IPS DF 4.7 (cell line): ENCODE measurements around the gene FAM20A.
"Not testable (repeated sequence)": the region's sequence is repeated elsewhere in the genome, so short reads cannot be mapped to it uniquely, and the experiment has no call there.

ENCODE experiments used
- DNase-seq: peaks from one replicate; pipeline ENCODE4 v3.0.0-alpha.2; 2013; ENCODE audit warnings: low spot score; ENCODE audit errors: extremely low read depth

The FAM20A gene

DNA sequence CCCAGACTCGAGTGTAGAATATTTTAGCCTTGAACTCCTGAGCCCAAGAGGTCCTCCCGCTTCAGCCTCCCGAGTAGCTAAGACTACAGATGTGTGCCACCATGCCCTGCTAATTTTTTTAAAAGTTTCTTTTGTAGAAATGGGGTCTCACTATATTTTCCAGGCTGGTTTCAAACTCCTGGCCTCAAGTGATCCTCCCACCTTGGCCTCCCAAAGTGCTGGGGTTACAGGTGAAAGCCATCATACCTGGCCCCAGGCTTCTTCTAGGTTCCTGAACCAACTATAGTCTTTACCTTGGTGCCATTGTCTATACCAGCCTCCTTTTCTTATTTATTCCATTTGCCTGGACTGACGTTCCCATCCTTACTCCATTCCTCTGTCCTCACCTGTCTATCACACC is 106.1 kb downstream of the FAM20A start:
- no peak for DNase-seq

DNA sequence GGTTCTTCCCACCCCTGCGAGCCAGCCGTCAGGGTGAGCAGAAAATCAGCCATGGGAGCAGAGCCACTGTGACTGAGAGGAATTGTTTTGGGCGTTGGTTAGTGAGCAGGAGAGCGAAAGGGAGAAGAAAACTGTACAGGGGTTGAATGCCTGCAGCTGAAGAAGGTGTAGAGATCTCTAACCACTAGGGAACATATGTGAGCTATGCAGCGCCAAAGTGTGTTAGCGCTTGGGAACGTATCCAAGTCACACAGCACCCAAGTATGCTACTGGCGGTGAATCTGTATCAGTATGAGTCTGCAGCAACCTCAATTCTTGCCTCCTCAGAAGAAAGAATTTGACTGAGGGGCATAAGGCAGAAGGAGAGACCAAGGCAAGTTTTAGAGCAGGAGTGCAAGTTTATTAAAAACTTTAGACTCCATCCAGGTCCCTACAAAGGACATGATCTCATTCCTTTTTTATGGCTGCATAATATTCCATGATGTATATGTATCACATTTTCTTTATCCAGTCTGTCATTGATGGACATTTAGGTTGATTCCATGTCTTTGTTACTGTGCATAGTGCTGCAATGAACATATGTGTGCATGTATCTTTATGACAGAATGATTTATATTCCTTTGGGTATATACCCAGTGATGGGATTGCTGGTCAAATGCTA is 108.6 kb downstream of the FAM20A start:
- DNase-seq, result not testable (repeated sequence)

- no peak for DNase-seq
Measured at GRCh38 chr17:68491381-68492231, 109.6 kb downstream of the FAM20A start.

- DNase-seq, result no peak
Measured at GRCh38 chr17:68489919-68490318, 111.2 kb downstream of the FAM20A start.
